ENCODE measurements around the gene RPL38.
"Not testable (repeated sequence)": the region's sequence is repeated elsewhere in the genome, so short reads cannot be mapped to it uniquely, and the experiment has no call there.

Gene RPL38

GRCh38 chr17:74185571-74186185, 17.8 kb upstream of the RPL38 start:
- peak; percentile 54 for DNase-seq

DNA sequence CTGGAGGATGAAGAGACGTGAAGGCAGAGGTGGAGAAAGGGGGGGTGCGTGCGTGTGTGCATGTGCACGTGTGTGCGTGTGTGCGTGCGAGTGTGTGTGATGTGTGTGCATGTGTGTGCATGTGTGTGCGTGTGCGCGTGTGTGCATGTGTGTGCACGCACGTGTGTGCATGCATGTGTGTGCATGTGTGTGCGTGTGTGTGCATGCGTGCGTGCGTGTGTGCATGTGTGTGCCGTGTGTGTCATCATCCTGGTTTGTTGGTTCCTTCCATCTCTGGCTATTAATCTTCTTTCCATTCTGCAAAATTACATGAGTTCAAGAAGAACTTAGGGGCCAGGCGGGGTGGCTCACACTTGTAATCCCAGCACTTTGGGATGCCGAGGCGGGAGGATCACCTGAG, 17.0 kb upstream of the RPL38 start:
- DNase-seq: no peak

- DNase-seq: peak; percentile 34
These were observed 15.7 kb upstream of the RPL38 start for GRCh38 chr17:74187761-74188160.

GRCh38 chr17:74188687-74189086, 14.8 kb upstream of the RPL38 start:
- DNase-seq: not testable (repeated sequence)

GRCh38 chr17:74190154-74190553, 13.3 kb upstream of the RPL38 start:
- DNase-seq: no peak

- peak; percentile 54 for DNase-seq
These were observed 12.6 kb upstream of the RPL38 start for GRCh38 chr17:74190807-74191406.

GRCh38 chr17:74192950-74193781, 10.3 kb upstream of the RPL38 start:
- no peak for DNase-seq

GRCh38 chr17:74194682-74195081, 8.8 kb upstream of the RPL38 start:
- no peak for DNase-seq

DNA sequence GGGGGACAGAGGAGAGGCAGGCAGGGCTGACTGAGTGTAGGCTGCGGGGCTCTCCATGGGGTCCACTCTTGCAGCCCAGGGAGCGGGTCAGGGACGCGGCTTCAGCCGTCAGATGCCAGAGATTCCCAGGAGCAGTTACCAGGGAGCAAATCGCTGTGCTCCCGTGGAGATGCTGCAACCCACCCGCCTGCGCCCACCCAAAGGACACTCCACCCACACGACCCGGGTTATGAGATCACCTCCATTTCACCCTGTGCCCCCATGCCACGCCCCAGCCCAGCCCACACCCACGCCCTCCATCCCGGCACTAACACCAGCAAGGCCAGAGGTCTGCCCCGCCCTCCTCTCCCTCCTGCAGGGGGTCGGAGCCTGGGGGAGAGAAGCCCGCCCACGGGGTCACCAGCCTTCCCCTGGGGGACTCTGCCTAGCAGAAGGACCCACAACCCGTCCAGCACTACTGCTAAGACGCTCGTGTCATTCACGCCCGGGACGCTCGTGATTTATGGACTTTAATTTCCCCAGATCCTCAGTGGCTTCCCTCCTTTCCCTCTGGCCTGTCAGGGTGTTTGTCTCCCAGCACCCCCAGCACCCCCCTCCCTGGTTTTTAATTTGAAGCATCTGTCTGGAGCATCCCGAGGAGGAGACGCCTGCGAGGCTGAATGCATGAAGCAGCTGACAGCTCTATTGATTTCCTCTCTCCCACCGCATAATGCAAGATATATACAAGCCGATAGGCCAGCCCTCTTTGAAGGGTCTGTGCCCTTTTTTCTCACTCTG, 6.7 kb upstream of the RPL38 start:
- no peak for DNase-seq

GRCh38 chr17:74197801-74198200, 5.7 kb upstream of the RPL38 start:
- no peak for DNase-seq

DNA sequence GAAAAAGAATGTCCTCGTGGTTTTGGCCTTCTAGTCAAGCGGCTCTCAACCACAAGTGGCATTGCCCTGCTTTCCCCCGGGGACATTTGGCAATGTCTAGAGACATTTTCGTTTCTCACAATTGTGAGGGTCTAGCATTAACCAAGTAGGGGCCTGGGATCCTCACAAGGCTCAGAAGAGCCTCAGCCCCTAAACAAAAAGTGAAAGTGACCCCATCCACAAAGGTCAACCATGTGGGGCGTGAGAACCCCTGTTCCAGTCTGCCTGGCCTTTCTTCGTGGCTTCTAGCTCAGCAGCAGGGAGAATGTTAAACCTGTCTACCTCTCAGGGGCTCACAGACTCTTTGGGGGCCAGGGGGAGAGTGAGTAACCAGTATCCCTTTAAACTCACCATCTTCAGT, 4.8 kb upstream of the RPL38 start:
- no peak for DNase-seq

DNA sequence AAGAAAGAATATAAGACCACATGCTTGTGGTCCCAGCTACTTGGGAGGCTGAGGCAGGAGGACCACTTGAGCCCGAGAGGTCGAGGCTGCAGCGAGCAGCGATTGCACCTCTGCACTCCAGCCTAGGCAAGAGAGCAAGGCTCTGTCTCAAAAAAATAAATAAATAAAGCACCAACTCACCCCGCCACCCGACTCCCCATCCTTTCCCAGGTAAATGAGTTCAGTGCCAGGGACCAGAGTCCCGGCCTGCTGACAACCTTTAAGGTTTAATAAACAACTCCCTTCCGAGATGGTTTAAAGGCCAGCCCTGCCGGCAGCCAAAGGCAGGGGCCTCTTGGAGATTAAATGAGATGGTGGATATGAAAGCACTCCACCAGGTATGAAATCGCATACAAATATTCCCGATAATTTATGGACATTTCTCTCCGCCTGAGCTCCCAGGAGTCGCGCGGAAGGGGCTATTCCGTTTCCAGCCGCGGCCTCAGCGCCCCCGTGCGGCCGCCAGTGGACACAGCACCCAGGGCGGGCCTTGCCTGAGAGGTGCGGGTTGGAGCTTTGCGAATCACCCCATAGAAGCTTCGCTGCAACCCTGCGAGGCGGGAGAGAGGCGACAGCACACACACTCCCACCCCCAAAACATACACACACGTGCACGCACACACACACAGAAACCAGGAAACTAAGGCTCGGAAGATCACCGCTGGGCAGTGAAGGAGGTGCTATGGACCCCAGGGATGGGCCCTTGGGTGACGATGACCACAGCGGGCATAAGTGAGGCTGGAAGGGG, 4.0 kb upstream of the RPL38 start:
- peak; percentile 89 for DNase-seq

DNA sequence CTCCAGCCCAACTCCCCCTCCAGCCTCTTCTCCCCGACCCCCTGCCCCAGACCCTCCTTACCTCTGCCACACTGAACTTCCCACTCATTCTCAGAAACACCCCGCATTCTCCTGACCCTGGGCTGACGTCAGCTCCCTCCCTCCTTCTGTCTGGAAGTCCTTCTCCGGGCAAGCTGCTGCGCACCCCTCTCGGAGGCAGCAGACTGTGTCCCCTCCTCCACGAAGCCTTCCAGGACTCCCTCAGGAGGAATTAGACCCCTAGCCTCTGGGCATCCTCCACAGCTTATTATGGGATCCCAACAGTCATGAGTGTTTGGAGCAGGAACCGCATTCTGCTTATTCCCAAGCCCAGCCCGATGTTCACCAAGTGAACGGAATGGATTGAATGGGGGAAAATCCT, 3.4 kb upstream of the RPL38 start:
- no peak for DNase-seq

GRCh38 chr17:74201250-74201649, 2.2 kb upstream of the RPL38 start:
- no peak for DNase-seq

- DNase-seq: no peak
These were observed 1.5 kb upstream of the RPL38 start for GRCh38 chr17:74201948-74202347.

- no peak for DNase-seq
These were observed 540 bp upstream of the RPL38 start for GRCh38 chr17:74202938-74203337.

DNA sequence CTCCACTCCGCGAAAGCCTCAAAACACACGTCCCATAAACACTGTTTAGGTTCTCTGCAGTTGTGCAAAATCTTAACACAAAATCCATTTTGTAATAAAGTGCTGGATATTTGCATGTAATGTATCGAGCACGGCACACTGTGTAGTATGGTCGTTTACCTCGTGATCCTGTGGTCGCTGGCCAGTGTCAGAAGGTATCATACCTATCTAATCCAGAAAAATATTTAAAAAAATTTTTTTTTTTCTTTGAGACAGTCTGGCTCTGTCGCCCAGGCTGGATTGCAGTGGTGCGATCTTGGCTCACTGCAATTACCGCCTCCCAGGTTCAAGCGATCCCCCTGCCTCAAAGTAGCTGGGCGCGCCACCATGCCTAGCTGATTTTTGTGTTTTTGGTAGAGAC, 996 bp downstream of the RPL38 start:
- DNase-seq: no peak

DNA sequence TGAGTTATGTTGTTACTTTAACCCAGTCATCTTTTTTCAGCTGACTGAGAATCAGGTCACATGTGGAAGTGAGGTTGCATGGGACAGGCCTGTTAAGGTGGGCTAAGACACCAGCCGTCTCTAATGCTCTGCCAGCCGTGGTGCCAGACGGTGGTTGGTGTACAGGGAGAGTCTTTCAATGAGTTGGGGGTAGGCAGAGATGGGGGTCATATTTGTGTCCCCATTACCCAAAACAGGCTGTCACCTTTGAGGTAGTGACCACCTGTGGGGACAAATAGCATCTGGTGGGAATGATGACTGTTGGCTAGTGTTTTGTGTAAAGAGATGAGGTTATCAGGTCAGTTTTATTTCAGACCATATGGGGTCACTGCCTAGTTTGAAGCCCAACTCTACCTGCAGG, 1.8 kb downstream of the RPL38 start:
- no peak for DNase-seq

- no peak for DNase-seq
These were observed 2.9 kb downstream of the RPL38 start for GRCh38 chr17:74206332-74206818.

DNA sequence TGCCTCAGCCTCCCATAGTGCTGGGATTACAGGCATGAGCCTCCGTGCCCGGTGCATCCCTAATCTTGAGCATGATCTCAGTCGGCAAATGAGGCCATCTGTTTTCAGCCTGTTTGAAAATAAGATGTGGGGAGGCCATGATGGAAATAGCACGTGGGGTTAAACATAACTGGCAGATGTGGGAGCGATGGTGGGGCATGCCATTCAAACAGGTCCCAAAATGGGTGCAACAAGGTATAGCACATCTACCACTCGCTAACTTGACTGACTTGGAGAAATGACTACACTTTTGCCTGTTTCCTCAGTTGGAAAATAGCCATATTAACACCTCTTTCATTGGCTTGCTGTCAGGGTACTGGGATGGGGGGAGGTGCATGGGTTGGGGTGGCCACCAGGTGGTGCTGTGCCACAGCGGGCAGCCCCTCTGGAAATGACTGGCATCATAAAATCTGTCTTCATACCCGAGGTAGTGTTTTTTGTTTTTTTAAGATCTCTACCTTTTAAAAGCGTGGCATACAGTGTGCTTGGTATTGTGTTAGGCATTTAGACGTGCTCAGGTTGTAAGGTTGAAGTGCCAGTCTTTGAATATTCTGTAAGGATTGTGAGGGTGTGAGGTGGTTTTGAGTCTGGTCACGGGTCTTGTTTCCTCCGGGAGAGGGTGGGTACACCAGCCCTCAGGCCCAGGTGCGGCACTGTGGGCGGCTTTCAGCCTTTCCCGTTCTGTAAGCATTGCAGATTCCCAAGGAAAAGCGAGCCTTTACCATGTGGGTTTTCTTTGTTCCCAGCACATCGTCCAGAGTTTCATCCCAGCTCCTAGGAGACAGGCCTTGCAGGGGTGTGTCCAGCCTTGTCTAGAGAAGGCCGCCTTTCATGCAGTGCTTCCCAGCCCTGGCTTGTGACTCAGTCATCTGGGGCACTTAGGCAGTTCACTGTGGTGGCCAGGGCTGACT, 7.0 kb downstream of the RPL38 start:
- DNase-seq: peak; percentile 94
